ENCODE measurements around the gene CTIF.
A peak's percentile ranks its signal among the peaks of the same experiment; 100 is the strongest.

CTIF gene

GRCh38 chr18:48548011-48548771 lies 9.4 kb downstream of the CTIF start:
- DNase-seq (ENCODE audit: low read depth), result peak; percentile 70
- H3K4me3 ChIP-seq (ENCODE audit: low read depth, low read length), result no peak overlapping the region

DNA sequence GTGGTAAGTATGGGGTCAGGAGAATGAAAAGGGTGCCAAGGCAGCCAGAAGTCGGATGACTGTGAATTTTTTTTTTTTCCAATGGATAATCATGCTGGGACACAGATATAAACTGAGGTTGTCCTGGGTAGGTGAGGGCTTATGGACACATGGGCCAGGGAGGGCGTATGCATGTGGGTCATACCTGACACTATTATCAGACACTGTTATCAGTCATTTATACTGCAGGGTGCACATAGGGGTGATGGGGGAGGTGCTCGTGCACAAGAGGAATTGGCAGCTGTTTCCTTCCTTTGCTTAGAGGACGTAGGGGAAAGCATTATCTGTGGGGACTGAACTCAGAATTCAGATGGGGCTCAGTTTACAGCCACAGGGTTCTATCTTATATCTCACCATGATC lies 10.1 kb downstream of the CTIF start:
- DNase-seq (ENCODE audit: low read depth), result no peak
- H3K4me3 ChIP-seq (ENCODE audit: low read depth, low read length), result no peak overlapping the region

DNA sequence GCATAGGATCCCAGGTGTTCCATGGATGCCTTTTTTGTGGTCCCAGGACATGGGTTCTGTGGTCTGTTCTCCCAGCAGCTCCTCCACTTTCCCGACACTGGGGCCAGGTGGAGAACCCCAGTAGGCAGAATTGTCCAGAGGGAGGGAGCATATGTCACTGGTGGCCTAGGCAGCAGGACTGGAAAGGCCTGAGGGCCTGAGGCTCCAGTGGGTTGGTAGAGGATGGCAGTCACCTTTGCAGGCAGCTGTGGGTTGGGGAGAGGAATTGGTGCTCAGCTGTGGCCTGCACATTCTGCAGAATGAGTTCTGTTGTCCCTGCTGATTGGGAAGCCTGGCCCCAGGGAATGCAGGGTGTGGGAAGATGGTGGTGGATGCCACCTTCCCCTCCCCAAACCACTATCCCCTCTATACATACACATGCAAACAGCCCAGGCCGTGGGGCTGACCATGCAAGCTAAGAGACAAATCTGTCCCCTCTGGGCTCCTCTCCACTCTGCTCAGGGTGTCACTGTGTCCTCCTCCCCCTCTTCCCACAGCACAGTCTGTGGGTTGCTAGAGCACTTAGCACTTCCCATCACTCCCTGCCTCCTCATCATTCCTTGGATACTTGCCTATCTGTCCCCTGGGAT lies 11.4 kb downstream of the CTIF start:
- H3K4me3 ChIP-seq (ENCODE audit: low read depth, low read length), result no peak overlapping the region
- DNase-seq (ENCODE audit: low read depth), result no peak

- H3K4me3 ChIP-seq (ENCODE audit: low read depth, low read length), result no peak overlapping the region
- DNase-seq (ENCODE audit: low read depth), result no peak
Measured at GRCh38 chr18:48551100-48551499, 12.3 kb downstream of the CTIF start.

DNA sequence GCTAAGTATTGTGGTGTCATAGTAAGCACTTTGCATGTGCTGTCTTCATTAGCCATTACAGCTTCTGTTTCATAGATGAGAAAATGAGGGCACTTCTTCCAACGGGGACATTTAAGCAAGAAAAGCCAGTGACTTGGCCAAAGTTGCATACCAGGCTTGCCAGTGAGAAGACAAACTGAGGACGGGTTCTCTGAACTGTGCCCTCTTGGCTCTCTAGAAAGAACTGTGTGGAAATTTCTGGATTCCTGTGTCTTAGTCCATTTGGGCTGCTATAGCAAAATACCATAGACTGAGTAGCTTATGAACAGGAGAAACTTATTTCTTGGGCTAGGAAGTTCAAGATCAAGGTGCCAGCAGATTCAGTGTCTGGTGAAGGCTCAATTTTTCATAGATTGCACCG lies 13.3 kb downstream of the CTIF start:
- DNase-seq (ENCODE audit: low read depth), result no peak
- no peak overlapping the region for H3K4me3 ChIP-seq (ENCODE audit: low read depth, low read length)

DNA sequence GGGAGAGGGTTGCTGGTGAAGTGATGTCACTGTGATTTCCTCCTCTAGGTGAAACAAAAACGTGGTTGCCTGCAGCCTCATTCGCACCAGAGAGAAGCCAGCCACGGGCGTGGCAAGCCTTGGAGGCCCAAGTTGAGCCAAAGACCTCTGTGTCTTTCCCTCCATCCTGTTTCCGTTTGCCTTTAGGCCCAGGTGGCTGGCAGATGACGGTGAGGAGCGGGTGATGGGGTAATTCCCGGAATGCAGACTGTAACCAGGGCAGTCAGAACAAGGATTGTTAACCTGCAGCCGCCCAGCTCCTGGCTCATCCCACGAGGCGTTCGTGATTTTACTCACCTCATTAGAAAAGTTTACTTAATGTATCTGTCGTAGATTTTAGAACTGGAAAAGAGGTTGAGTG lies 14.4 kb downstream of the CTIF start:
- no peak for DNase-seq (ENCODE audit: low read depth)
- no peak overlapping the region for H3K4me3 ChIP-seq (ENCODE audit: low read depth, low read length)

- no peak overlapping the region for H3K4me3 ChIP-seq (ENCODE audit: low read depth, low read length)
- no peak for DNase-seq (ENCODE audit: low read depth)
Measured at GRCh38 chr18:48554610-48555400, 16.0 kb downstream of the CTIF start.

- DNase-seq (ENCODE audit: low read depth), result no peak
- H3K4me3 ChIP-seq (ENCODE audit: low read depth, low read length), result no peak overlapping the region
Measured at GRCh38 chr18:48555465-48555995, 16.7 kb downstream of the CTIF start.

DNA sequence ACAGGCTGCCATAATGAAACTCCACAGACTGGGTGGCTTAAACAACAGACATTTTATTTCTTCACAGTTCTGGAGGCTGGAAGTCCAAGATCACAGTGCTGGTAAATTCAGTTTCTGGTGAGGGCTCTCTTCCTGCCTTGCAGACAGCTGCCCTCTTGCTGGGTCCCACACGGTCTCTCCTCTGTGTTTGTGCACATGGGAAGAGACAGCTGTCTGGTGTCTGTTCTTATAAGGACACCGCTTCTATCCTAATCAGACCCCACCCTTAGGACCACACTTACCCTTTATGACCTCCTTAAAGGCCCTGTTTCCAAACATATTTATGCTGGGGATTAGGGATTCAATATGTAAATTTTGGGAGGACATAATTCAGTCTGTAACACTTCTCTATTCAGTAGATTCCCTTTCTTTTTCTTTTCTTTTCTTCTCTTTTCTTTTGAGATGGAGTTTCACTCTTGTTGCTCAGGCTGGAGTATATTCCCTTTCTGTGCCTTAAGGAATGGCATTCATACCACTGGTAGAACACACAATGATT lies 18.9 kb downstream of the CTIF start:
- no peak for DNase-seq (ENCODE audit: low read depth)
- H3K4me3 ChIP-seq (ENCODE audit: low read depth, low read length), result no peak overlapping the region

- no peak overlapping the region for H3K4me3 ChIP-seq (ENCODE audit: low read depth, low read length)
- no peak for DNase-seq (ENCODE audit: low read depth)
Measured at GRCh38 chr18:48558248-48558647, 19.4 kb downstream of the CTIF start.

- DNase-seq (ENCODE audit: low read depth), result no peak
- H3K4me3 ChIP-seq (ENCODE audit: low read depth, low read length), result no peak overlapping the region
Measured at GRCh38 chr18:48560491-48560890, 21.7 kb downstream of the CTIF start.

DNA sequence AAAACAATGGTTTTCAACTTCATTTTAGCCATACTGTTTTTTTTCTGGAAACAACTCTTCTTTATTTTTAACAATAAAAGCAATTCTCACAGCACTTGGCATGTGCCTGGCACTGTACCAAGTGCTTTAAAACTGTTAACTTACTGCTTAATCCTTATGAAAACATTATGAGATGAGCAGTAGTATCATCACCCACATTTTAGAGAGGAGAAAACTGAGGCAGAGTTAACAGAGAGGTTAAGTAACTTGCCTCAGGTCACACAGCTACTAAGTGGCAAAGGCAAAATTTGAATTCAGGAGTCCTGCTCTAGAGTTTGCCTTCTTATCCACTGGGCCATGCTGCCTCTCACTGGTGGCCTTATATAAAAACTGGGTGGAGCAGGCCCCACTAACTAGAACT lies 23.2 kb downstream of the CTIF start:
- DNase-seq (ENCODE audit: low read depth), result no peak
- no peak overlapping the region for H3K4me3 ChIP-seq (ENCODE audit: low read depth, low read length)

GRCh38 chr18:48563027-48563426 lies 24.2 kb downstream of the CTIF start:
- peak; percentile 47 for DNase-seq (ENCODE audit: low read depth)
- H3K4me3 ChIP-seq (ENCODE audit: low read depth, low read length), result no peak overlapping the region

GRCh38 chr18:48564139-48564538 lies 25.3 kb downstream of the CTIF start:
- DNase-seq (ENCODE audit: low read depth), result no peak
- no peak overlapping the region for H3K4me3 ChIP-seq (ENCODE audit: low read depth, low read length)

GRCh38 chr18:48565105-48565504 lies 26.3 kb downstream of the CTIF start:
- DNase-seq (ENCODE audit: low read depth), result no peak
- H3K4me3 ChIP-seq (ENCODE audit: low read depth, low read length), result no peak overlapping the region

GRCh38 chr18:48566589-48566988 lies 27.8 kb downstream of the CTIF start:
- H3K4me3 ChIP-seq (ENCODE audit: low read depth, low read length), result no peak overlapping the region
- no peak for DNase-seq (ENCODE audit: low read depth)

DNA sequence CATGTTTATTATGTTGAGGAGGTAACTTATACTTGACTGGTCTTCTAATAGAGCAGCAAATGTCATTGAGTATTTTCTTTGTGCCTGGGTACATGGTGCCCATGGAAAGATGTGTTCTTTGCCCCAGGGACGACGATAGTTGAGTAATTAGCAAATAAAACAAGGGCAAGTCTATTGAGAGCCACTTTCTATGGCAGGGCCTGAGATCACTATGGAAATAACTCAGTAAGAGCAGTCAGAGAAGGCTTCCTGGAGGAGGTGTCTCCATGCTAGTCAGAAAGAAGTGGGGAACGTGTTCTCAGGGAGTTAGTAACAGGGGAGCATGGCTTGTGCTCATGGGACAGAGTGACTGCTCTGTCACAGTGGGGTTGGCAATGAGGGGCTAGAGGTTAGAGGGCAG lies 28.6 kb downstream of the CTIF start:
- H3K4me3 ChIP-seq (ENCODE audit: low read depth, low read length), result no peak overlapping the region
- DNase-seq (ENCODE audit: low read depth), result no peak

DNA sequence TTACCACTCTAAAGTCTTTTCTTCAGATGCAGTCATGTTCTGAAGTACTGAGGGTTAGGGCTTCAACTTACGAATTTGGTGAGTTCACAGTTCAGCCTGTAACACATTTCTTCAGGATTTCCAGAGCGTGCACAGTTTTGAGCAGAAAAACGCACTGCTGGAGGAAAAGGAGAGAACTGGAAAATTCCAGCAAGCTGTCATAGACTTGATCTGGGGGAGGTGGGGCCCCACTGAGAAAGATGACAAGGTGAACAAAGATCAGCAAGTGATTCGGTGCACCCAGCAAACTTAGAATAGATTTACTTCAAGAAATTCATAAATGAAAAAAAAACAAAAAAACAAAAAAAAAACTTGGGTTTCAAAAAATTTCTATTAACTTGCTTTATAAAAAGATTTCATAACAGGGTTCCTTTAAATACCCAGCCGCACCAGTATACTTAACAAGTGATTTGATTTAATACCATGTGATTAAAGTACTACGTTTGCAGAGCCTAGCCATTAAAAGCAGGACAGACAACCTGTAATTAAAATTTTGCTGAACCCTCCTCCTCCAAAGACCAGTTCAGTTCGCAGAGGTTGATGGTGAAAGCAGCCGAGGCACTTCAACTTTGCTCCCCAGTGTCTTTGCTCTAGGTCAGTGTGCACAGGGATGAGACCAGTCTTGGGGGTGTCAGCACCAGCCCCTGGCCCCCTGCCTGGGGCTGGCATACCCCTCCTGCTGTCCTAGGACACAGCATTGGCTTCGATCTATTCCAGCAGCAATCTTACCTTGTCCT lies 30.5 kb downstream of the CTIF start:
- no peak for DNase-seq (ENCODE audit: low read depth)
- H3K4me3 ChIP-seq (ENCODE audit: low read depth, low read length), result no peak overlapping the region

GRCh38 chr18:48569915-48570264 lies 31.1 kb downstream of the CTIF start:
- H3K4me3 ChIP-seq (ENCODE audit: low read depth, low read length), result no peak overlapping the region
- no peak for DNase-seq (ENCODE audit: low read depth)

Measured in skeletal muscle cell (primary cell).